ENCODE data around the gene SIK1. TPM values are rescaled to one million over a fixed set of nuclear protein-coding genes. Genes with fewer than 3 reads are reported as not detected.

SIK1 gene
- total RNA-seq, 1 donor from 2014 or later = 2.7 TPM

DNA sequence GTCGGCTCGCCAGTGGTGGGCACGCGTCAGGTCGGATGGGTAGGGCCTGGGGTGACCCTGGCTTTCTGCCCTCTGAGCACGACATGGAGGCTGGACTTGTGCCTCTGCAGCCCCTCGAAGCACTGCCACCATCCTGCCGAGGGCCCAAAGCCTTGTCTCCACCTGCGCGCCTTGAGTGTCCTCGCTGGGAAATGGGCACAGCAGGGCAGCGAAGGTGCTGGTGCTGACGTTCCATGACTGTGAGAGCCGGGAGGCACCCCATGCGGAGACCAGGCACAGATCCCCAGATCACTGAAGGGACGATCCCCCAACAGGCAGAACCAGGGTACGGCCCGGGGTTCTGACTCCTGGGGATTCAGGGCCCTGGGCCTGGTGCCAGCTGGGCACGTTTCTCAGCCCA is 60.3 kb downstream of the SIK1 start:
- no peak overlapping the region for H3K4me3 ChIP-seq (ENCODE audit: low read depth, low read length)
- no peak for DNase-seq (ENCODE audit: low read depth)
- TF ChIP-seq, protein P1, sequence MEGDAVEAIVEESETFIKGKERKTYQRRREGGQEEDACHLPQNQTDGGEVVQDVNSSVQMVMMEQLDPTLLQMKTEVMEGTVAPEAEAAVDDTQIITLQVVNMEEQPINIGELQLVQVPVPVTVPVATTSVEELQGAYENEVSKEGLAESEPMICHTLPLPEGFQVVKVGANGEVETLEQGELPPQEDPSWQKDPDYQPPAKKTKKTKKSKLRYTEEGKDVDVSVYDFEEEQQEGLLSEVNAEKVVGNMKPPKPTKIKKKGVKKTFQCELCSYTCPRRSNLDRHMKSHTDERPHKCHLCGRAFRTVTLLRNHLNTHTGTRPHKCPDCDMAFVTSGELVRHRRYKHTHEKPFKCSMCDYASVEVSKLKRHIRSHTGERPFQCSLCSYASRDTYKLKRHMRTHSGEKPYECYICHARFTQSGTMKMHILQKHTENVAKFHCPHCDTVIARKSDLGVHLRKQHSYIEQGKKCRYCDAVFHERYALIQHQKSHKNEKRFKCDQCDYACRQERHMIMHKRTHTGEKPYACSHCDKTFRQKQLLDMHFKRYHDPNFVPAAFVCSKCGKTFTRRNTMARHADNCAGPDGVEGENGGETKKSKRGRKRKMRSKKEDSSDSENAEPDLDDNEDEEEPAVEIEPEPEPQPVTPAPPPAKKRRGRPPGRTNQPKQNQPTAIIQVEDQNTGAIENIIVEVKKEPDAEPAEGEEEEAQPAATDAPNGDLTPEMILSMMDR (conservative IDR thresholded peaks at IDR 0.05; ENCODE audit: low read depth, low read length) = no peak

DNA sequence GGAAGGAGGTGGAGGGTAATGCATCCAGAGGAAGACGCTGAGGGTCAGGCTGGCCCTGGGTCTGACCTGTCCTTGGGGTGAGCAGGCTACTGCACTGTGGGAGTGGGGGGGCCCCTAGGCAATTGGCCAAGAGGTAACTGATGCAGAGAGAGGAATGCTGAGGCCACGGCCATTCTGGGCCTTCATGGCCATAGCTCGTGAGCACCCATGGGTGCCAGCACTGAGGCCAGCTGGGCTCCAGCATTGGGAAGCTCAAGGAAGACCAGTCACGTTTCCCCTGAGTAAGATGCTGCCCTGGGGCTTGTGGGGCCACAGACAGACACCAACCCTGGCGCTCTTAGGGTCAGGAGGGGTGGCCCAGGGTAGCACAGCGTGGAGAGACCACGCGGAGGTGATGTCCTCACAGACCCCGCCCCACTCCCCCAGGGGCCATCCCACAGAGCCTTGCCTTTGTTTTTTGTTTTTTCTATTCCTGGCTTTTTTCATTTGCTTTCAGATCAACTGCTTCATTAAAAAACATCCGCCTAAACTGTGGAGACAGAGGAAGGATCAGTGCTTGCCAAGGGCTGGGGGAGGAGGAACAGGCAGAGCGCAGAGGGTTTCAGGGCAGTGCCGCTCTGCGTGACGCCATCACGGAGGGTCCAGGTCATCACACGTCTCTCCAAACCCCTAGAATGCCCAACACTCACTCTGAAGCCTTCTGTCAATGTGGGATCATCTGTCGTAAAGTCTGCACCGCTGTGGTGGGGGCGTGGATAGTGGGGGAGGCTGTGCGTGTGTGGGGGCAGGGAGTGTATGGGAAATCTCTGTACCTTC is 61.1 kb downstream of the SIK1 start:
- TF ChIP-seq, protein P1 (conservative IDR thresholded peaks at IDR 0.05; ENCODE audit: low read depth, low read length) = no peak
- DNase-seq (ENCODE audit: low read depth) = no peak
- no peak overlapping the region for H3K4me3 ChIP-seq (ENCODE audit: low read depth, low read length)

DNA sequence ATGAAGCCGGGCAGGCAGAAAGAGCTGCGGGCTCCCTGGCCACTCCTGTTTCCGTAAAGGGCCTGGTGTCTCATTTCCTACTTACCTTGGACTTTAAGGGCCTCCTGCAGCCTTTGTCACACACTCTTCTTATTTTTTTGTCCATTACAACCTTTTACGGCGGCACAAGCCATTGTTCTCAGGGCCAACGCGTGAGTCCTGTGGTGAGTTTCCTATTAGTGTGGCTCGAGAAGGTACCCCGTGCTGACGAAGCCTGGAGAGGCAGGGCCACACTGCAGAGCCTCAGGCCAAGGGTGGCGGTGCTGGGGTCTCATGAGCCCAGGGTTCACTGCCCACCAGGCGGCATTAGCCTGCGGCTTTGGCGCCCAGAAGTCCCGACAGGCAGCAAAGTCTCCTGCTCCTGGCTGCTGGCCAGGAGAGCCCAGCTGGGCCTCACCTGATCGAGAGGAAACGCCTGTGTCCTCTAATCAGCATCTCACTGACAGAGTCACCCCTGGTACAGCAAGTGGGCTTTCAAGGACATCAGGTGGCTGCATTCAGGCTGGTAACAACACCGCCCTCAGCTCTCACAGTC is 62.0 kb downstream of the SIK1 start:
- H3K4me3 ChIP-seq (ENCODE audit: low read depth, low read length) = no peak overlapping the region
- no peak for DNase-seq (ENCODE audit: low read depth)
- TF ChIP-seq, protein P1 (conservative IDR thresholded peaks at IDR 0.05; ENCODE audit: low read depth, low read length) = no peak

Other genes starting within 250 kb of the SIK1 start
- gene HSF2BP, start 232.4 kb upstream of the SIK1 start, total RNA-seq = 0.12 and 0.72 TPM in 2 replicates
- gene RRP1B, start 232.4 kb upstream of the SIK1 start, total RNA-seq = 37.6 and 49.2 TPM in 2 replicates